SK-N-SH treated with all-trans-retinoic acid at 6 μM for 48 hours (cell line): Measurements from ENCODE around the gene MYOCOS.
"Not testable (repeated sequence)": the region's sequence is repeated elsewhere in the genome, so short reads cannot be mapped to it uniquely, and the experiment has no call there.

Source experiments
- ATAC-seq: fragments of 200-7000 bp; cut with Tn5 transposase; 3 replicates; pipeline ENCODE4 v1.9.1; 2020; ENCODE audit warnings: mild to moderate bottlenecking, moderate library complexity
- ARNTL ChIP-seq: fragments of 450-650 bp; formaldehyde crosslinking; IDR thresholded peaks from 2 replicates; pipeline ENCODE4 v1.5.0; 2020; ENCODE audit warnings: low read depth, mild to moderate bottlenecking, moderate library complexity, borderline replicate concordance
- BACH2 ChIP-seq: fragments of 250-450 bp; sonication (Bioruptor Pico); IDR thresholded peaks from 2 replicates; pipeline ENCODE4 v1.9.0; 2021; ENCODE audit warnings: mild to moderate bottlenecking, borderline replicate concordance
- CREB5 ChIP-seq: fragments of 250-450 bp; sonication (Bioruptor Pico); IDR thresholded peaks from 2 replicates; pipeline ENCODE4 v1.5.1; 2020; ENCODE audit warnings: low read depth, mild to moderate bottlenecking, moderate library complexity
- CSDC2 ChIP-seq: fragments of 250-450 bp; sonication (Bioruptor Pico); IDR thresholded peaks from 2 replicates; pipeline ENCODE4 v1.5.0; 2020; ENCODE audit warnings: mild to moderate bottlenecking, moderate library complexity
- GLIS3 ChIP-seq: fragments of 250-450 bp; sonication (Bioruptor Pico); IDR thresholded peaks from 2 replicates; pipeline ENCODE4 v1.5.0; 2020; ENCODE audit warnings: mild to moderate bottlenecking, moderate library complexity
- ISL1 ChIP-seq: fragments of 250-450 bp; sonication (Bioruptor Pico); IDR thresholded peaks from 2 replicates; pipeline ENCODE4 v2.1.2; 2022; ENCODE audit warnings: mild to moderate bottlenecking, moderate library complexity
- OSR1 ChIP-seq: fragments of 250-450 bp; sonication (Bioruptor Pico); IDR thresholded peaks from 2 replicates; pipeline ENCODE4 v1.8.0; 2022; ENCODE audit warnings: moderate library complexity, mild to moderate bottlenecking, inconsistent platforms
- PPARA ChIP-seq: fragments of 250-450 bp; sonication (Bioruptor Pico); IDR thresholded peaks from 2 replicates; pipeline ENCODE4 v1.5.0; 2020; ENCODE audit warnings: mild to moderate bottlenecking, borderline replicate concordance
- SNAI2 ChIP-seq: fragments of 250-450 bp; sonication (Bioruptor Pico); IDR thresholded peaks from 2 replicates; pipeline ENCODE4 v1.5.0; 2020; ENCODE audit warnings: mild to moderate bottlenecking, moderate library complexity
- TCF4 ChIP-seq: fragments of 250-450 bp; sonication (Bioruptor Pico); IDR thresholded peaks from 2 replicates; pipeline ENCODE4 v1.8.0; 2021; ENCODE audit warnings: mild to moderate bottlenecking, moderate library complexity, borderline replicate concordance
- TOX ChIP-seq: fragments of 250-450 bp; sonication (Bioruptor Pico); IDR thresholded peaks from 2 replicates; pipeline ENCODE4 v1.8.0; 2021; ENCODE audit warnings: mild to moderate bottlenecking, moderate library complexity, borderline replicate concordance
- ZC3H10 ChIP-seq: fragments of 250-450 bp; sonication (Bioruptor Pico); IDR thresholded peaks from 2 replicates; pipeline ENCODE4 v1.5.1; 2021; ENCODE audit warnings: mild to moderate bottlenecking, moderate library complexity
- ZFP3 ChIP-seq: fragments of 250-450 bp; sonication (Bioruptor Pico); IDR thresholded peaks from 2 replicates; pipeline ENCODE4 v1.5.0; 2020; ENCODE audit warnings: mild to moderate bottlenecking, moderate library complexity
- ZFP30 ChIP-seq: fragments of 450-650 bp; formaldehyde crosslinking; IDR thresholded peaks from 2 replicates; pipeline ENCODE4 v1.5.0; 2022; ENCODE audit warnings: mild to moderate bottlenecking, moderate library complexity
- ZNF565 ChIP-seq: fragments of 450-650 bp; formaldehyde crosslinking; conservative IDR thresholded peaks from 2 replicates; pipeline ENCODE4 v1.5.0; 2020; ENCODE audit warnings: low read depth, mild to moderate bottlenecking, moderate library complexity
- ZNF70 ChIP-seq: fragments of 450-650 bp; formaldehyde crosslinking; IDR thresholded peaks from 2 replicates; pipeline ENCODE4 v1.5.0; 2020; ENCODE audit warnings: mild to moderate bottlenecking, moderate library complexity
- ZNF8 ChIP-seq: fragments of 450-650 bp; formaldehyde crosslinking; IDR thresholded peaks from 2 replicates; pipeline ENCODE4 v1.5.0; 2020; ENCODE audit warnings: mild to moderate bottlenecking, moderate library complexity
- TF ChIP-seq, protein P1 (sequence below): fragments of 250-450 bp; sonication (Bioruptor Pico); IDR thresholded peaks from 2 replicates; pipeline ENCODE4 v1.8.0; 2020; ENCODE audit warnings: mild to moderate bottlenecking, moderate library complexity, borderline replicate concordance
- TF ChIP-seq, protein P2 (sequence below): fragments of 250-450 bp; sonication (Bioruptor Pico); IDR thresholded peaks from 2 replicates; pipeline ENCODE4 v1.5.0; 2020; ENCODE audit warnings: mild to moderate bottlenecking, moderate library complexity

Gene MYOCOS

GRCh38 chr1:171600862-171601261, 21.2 kb upstream of the MYOCOS start:
- TF ChIP-seq SNAI2 (CRISPR knock-in tag) (no peak), BACH2 (CRISPR knock-in tag) (no peak), TOX (no peak), ZC3H10 (CRISPR knock-in tag) (no peak), PPARA (CRISPR knock-in tag) (no peak), OSR1 (no peak), ZNF70 (CRISPR knock-in tag) (no peak), ZFP30 (CRISPR knock-in tag) (no peak), CSDC2 (no peak), TCF4 (CRISPR knock-in tag) (no peak), ISL1 (CRISPR knock-in tag) (no peak), ZNF565 (CRISPR knock-in tag) (no peak), ARNTL (CRISPR knock-in tag) (no peak), ZFP3 (CRISPR knock-in tag) (no peak), GLIS3 (CRISPR knock-in tag) (no peak), ZNF8 (CRISPR knock-in tag) (no peak)
- TF ChIP-seq, protein P1, sequence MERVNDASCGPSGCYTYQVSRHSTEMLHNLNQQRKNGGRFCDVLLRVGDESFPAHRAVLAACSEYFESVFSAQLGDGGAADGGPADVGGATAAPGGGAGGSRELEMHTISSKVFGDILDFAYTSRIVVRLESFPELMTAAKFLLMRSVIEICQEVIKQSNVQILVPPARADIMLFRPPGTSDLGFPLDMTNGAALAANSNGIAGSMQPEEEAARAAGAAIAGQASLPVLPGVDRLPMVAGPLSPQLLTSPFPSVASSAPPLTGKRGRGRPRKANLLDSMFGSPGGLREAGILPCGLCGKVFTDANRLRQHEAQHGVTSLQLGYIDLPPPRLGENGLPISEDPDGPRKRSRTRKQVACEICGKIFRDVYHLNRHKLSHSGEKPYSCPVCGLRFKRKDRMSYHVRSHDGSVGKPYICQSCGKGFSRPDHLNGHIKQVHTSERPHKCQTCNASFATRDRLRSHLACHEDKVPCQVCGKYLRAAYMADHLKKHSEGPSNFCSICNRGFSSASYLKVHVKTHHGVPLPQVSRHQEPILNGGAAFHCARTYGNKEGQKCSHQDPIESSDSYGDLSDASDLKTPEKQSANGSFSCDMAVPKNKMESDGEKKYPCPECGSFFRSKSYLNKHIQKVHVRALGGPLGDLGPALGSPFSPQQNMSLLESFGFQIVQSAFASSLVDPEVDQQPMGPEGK, result no peak
- TF ChIP-seq, protein P2, sequence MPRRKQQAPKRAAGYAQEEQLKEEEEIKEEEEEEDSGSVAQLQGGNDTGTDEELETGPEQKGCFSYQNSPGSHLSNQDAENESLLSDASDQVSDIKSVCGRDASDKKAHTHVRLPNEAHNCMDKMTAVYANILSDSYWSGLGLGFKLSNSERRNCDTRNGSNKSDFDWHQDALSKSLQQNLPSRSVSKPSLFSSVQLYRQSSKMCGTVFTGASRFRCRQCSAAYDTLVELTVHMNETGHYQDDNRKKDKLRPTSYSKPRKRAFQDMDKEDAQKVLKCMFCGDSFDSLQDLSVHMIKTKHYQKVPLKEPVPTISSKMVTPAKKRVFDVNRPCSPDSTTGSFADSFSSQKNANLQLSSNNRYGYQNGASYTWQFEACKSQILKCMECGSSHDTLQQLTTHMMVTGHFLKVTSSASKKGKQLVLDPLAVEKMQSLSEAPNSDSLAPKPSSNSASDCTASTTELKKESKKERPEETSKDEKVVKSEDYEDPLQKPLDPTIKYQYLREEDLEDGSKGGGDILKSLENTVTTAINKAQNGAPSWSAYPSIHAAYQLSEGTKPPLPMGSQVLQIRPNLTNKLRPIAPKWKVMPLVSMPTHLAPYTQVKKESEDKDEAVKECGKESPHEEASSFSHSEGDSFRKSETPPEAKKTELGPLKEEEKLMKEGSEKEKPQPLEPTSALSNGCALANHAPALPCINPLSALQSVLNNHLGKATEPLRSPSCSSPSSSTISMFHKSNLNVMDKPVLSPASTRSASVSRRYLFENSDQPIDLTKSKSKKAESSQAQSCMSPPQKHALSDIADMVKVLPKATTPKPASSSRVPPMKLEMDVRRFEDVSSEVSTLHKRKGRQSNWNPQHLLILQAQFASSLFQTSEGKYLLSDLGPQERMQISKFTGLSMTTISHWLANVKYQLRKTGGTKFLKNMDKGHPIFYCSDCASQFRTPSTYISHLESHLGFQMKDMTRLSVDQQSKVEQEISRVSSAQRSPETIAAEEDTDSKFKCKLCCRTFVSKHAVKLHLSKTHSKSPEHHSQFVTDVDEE (CRISPR knock-in tag), result no peak
- TF ChIP-seq, all 23 proteins: peak for 0
- ATAC-seq, result no peak

DNA sequence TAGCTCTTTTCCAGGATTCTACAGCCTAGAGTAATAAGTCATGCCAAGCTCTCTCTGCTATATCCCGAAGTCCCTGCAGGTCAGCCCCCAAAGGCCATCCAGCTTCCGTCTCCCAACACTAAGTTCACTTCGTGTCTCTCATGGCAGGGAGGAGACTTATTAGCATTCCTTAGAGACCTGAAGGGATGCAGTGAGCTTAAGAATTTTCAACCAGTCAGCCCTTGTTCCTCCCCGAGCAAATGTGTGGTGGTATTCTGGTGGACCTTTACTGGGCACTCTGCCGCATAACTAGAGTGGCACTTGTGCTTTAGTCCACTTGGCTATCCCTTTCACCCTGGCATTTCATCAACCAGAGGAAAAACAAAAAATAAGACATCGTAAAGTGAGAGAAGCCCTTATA, 19.0 kb upstream of the MYOCOS start:
- ATAC-seq, result not testable (repeated sequence)

DNA sequence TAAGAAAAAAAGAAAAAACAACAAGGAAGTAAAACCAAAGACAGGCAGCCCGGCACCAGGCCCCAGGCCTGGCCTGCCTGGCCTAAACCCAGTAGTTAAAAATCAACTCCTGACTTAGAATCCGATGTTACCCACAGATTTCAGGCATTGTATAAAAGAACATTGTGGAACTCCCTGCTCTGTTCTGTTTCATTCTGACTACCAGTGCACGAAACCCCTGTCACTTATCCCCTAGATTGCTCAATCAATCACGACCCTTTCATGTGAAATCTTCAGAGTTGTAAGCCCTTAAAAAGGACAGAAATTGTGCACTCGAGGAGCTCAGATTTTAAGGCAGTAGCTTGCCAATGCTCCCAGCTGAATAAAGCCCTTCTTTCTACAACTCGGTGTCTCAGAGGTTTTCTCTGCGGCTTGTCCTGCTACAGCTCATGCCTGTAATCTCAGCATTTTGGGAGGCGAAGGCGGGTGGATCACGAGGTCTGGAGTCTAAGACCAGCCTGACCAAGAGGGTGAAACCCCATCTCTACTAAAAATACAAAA, 15.6 kb upstream of the MYOCOS start:
- no peak for ATAC-seq
- no peak for TF ChIP-seq GLIS3 (CRISPR knock-in tag)
- TF ChIP-seq ZNF70 (CRISPR knock-in tag), result no peak
- TF ChIP-seq, protein P2 (CRISPR knock-in tag), result no peak
- no peak for TF ChIP-seq CREB5 (CRISPR knock-in tag)
- TF ChIP-seq, protein P1, result no peak
- TF ChIP-seq CSDC2, result no peak
- no peak for TF ChIP-seq ZC3H10 (CRISPR knock-in tag)
- no peak for TF ChIP-seq ARNTL (CRISPR knock-in tag)
